ENCODE results near the gene HPN.

- TF ChIP-seq CTCF (IDR thresholded peaks at IDR 0.05) (no peak), POLR2A (IDR thresholded peaks at IDR 0.05) (no peak)
Observed at GRCh38 chr19:35100588-35101533, 59.3 kb downstream of the HPN start.

Data from Peyer's patch (tissue), 4 donors.